Adipocyte (in vitro differentiated cells): ENCODE data around the gene WDR27.
"Not testable (repeated sequence)": the region's sequence is repeated elsewhere in the genome, so short reads cannot be mapped to it uniquely, and the experiment has no call there.

Source experiments
- DNase-seq: peaks from one replicate; pipeline ENCODE4 v3.0.0-alpha.2; 2015; ENCODE audit warnings: low read depth
- H3K27me3 ChIP-seq: replicated peaks from 2 replicates; pipeline ENCODE4 v1.7.0; 2013; ENCODE audit warnings: mild to moderate bottlenecking, low read length, moderate library complexity; ENCODE audit not compliant: control insufficient read depth, insufficient read depth
- H3K36me3 ChIP-seq: 2 replicates; pipeline ENCODE4 v1.7.0; 2013; ENCODE audit warnings: low read length, mild to moderate bottlenecking, moderate library complexity; ENCODE audit not compliant: control insufficient read depth, insufficient read depth, severe bottlenecking
- H3K4me1 ChIP-seq: 2 replicates; pipeline ENCODE4 v1.7.0; 2013; ENCODE audit warnings: mild to moderate bottlenecking, low read length, moderate library complexity; ENCODE audit not compliant: control insufficient read depth, insufficient read depth
- H3K4me3 ChIP-seq: 2 replicates; pipeline ENCODE4 v1.7.0; 2013; ENCODE audit warnings: mild to moderate bottlenecking, low read length, moderate library complexity
- H3K9ac ChIP-seq: 2 replicates; pipeline ENCODE4 v1.7.0; 2013; ENCODE audit warnings: mild to moderate bottlenecking, low read length, moderate library complexity
- H3K9me3 ChIP-seq: 2 replicates; pipeline ENCODE4 v1.7.0; 2013; ENCODE audit warnings: mild to moderate bottlenecking, low read length, moderate library complexity; ENCODE audit not compliant: control insufficient read depth

The WDR27 gene

GRCh38 chr6:169707772-169708171, 5.9 kb upstream of the WDR27 start:
- H3K36me3 ChIP-seq, result peaks cover 11% of the 10 kb centered on the region
- H3K4me1 ChIP-seq, result peaks cover 31% of the 10 kb centered on the region
- DNase-seq, result no peak
- no peaks in the 10 kb centered on the region for H3K9me3 ChIP-seq
- no peaks in the 10 kb centered on the region for H3K27me3 ChIP-seq
- no peak overlapping the region for H3K4me3 ChIP-seq
- no peak overlapping the region for H3K9ac ChIP-seq

GRCh38 chr6:169702840-169703246, 1.0 kb upstream of the WDR27 start:
- no peak for DNase-seq
- Histone ChIP-seq H3K36me3 (no peaks in the 10 kb centered on the region), H3K4me1 (peaks cover 45% of the 10 kb centered on the region), H3K27me3 (no peaks in the 10 kb centered on the region), H3K9me3 (no peaks in the 10 kb centered on the region), H3K4me3 (peak overlapping the region; percentile 91), H3K9ac (peak overlapping the region; percentile 96)

- peak overlapping the region; percentile 96 for H3K9ac ChIP-seq
- DNase-seq, result no peak
- no peaks in the 10 kb centered on the region for H3K36me3 ChIP-seq
- H3K4me1 ChIP-seq, result peaks cover 45% of the 10 kb centered on the region
- peak overlapping the region; percentile 91 for H3K4me3 ChIP-seq
- H3K27me3 ChIP-seq, result no peaks in the 10 kb centered on the region
- H3K9me3 ChIP-seq, result no peaks in the 10 kb centered on the region
Observed at GRCh38 chr6:169701311-169701953, 397 bp downstream of the WDR27 start.

GRCh38 chr6:169700296-169700695, 1.5 kb downstream of the WDR27 start:
- H3K4me1 ChIP-seq, result peaks cover 39% of the 10 kb centered on the region
- H3K27me3 ChIP-seq, result no peaks in the 10 kb centered on the region
- H3K9me3 ChIP-seq, result no peaks in the 10 kb centered on the region
- peak overlapping the region; percentile 91 for H3K4me3 ChIP-seq
- DNase-seq, result no peak
- peak overlapping the region; percentile 96 for H3K9ac ChIP-seq
- no peaks in the 10 kb centered on the region for H3K36me3 ChIP-seq

GRCh38 chr6:169697115-169697514, 4.7 kb downstream of the WDR27 start:
- not testable (repeated sequence) for H3K9me3 ChIP-seq, H3K36me3 ChIP-seq, H3K27me3 ChIP-seq, H3K4me3 ChIP-seq, H3K9ac ChIP-seq
- peaks cover 13% of the 10 kb centered on the region for H3K4me1 ChIP-seq
- DNase-seq, result peak; percentile 33

- no peak overlapping the region for H3K4me3 ChIP-seq
- H3K9me3 ChIP-seq, result no peaks in the 10 kb centered on the region
- H3K9ac ChIP-seq, result no peak overlapping the region
- H3K4me1 ChIP-seq, result peaks cover 2% of the 10 kb centered on the region
- DNase-seq, result no peak
- no peaks in the 10 kb centered on the region for H3K36me3 ChIP-seq
- H3K27me3 ChIP-seq, result no peaks in the 10 kb centered on the region
Observed at GRCh38 chr6:169695131-169695530, 6.7 kb downstream of the WDR27 start.

- peaks cover 6% of the 10 kb centered on the region for H3K4me1 ChIP-seq
- no peaks in the 10 kb centered on the region for H3K27me3 ChIP-seq
- H3K9me3 ChIP-seq, result no peaks in the 10 kb centered on the region
- H3K9ac ChIP-seq, result no peak overlapping the region
- H3K36me3 ChIP-seq, result peaks cover 4% of the 10 kb centered on the region
- no peak overlapping the region for H3K4me3 ChIP-seq
- DNase-seq, result no peak
Observed at GRCh38 chr6:169692516-169692915, 9.3 kb downstream of the WDR27 start.

- H3K4me1 ChIP-seq, result peaks cover 6% of the 10 kb centered on the region
- DNase-seq, result no peak
- H3K36me3 ChIP-seq, result peaks cover 13% of the 10 kb centered on the region
- no peak overlapping the region for H3K4me3 ChIP-seq
- H3K9me3 ChIP-seq, result peaks cover 5% of the 10 kb centered on the region
- H3K9ac ChIP-seq, result no peak overlapping the region
- H3K27me3 ChIP-seq, result no peaks in the 10 kb centered on the region
Observed at GRCh38 chr6:169691260-169691659, 10.6 kb downstream of the WDR27 start.

- Histone ChIP-seq H3K9ac (no peak overlapping the region), H3K4me1 (peaks cover 6% of the 10 kb centered on the region), H3K9me3 (peaks cover 20% of the 10 kb centered on the region), H3K27me3 (no peaks in the 10 kb centered on the region), H3K36me3 (peaks cover 19% of the 10 kb centered on the region), H3K4me3 (no peak overlapping the region)
- no peak for DNase-seq
Observed at GRCh38 chr6:169689287-169689686, 12.5 kb downstream of the WDR27 start.

GRCh38 chr6:169685860-169686259, 16.0 kb downstream of the WDR27 start:
- no peak overlapping the region for H3K4me3 ChIP-seq
- H3K9me3 ChIP-seq, result peaks cover 23% of the 10 kb centered on the region
- H3K36me3 ChIP-seq, result peaks cover 19% of the 10 kb centered on the region
- H3K27me3 ChIP-seq, result no peaks in the 10 kb centered on the region
- H3K9ac ChIP-seq, result no peak overlapping the region
- H3K4me1 ChIP-seq, result peaks cover 6% of the 10 kb centered on the region
- no peak for DNase-seq

- H3K9me3 ChIP-seq, result peaks cover 25% of the 10 kb centered on the region
Observed at GRCh38 chr6:169684056-169684455, 17.8 kb downstream of the WDR27 start.

GRCh38 chr6:169678342-169678741, 23.5 kb downstream of the WDR27 start:
- Histone ChIP-seq H3K9ac (no peak overlapping the region), H3K9me3 (peaks cover 6% of the 10 kb centered on the region), H3K4me3 (no peak overlapping the region), H3K27me3 (no peaks in the 10 kb centered on the region), H3K36me3 (peaks cover 5% of the 10 kb centered on the region), H3K4me1 (no peaks in the 10 kb centered on the region)
- no peak for DNase-seq

More at GRCh38 chr6:169684056-169684455, 17.8 kb downstream of the WDR27 start:
- Histone ChIP-seq H3K4me1 (peaks cover 1% of the 10 kb centered on the region), H3K27me3 (no peaks in the 10 kb centered on the region), H3K36me3 (peaks cover 24% of the 10 kb centered on the region), H3K4me3 (no peak overlapping the region), H3K9ac (no peak overlapping the region)
- DNase-seq, result no peak
